NOMO-1 treated with dmso at 0.1 percent for 144 hours (cell line): ENCODE measurements around the gene YIPF3.

Source experiments
- DNase-seq: peaks from one replicate; lab custom pipeline; 2025; ENCODE audit not compliant: unreplicated experiment; lab: John Stamatoyannopoulos, UW

YIPF3 gene

DNA sequence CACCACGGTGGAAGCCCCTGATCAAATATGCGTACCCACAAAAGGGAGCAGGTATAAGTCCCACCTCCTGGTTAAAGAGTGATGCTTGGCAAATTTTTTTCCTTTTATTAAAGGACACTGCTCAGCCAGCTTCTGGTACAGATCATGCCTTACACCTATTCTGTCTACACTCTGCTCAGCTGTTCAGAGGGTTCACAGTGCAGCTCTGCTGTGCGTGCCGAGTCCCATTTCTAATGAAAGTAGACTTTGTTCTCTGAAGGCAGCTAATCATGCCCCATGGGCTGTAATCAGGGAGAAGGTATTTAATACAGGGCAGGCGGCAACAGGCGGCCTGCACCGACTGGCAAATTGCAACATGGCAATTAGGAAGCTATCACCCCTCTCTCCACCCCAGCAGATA lies 22.9 kb downstream of the YIPF3 start:
- DNase-seq: no peak

DNA sequence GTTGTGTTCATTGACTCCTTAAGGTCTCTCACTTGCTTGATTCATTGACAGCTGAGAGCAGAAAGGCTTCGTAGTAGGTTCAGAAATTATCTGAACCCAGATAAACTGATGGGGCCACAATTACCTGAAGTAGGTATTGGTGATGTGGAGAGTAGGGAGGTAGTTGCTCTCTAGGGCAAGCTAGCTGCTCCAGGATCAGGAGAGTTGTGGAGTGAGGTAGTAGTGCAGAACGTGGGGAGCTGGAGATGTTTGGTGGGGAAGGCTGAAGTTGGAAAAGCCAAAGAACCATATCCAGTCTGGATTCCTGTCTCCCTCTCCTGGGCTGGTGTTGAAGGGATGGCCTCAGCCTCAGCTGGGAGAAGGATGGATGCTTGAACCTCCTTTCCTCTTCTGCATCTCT lies 23.5 kb downstream of the YIPF3 start:
- DNase-seq: no peak

GRCh38 chr6:43492673-43493072 lies 24.1 kb downstream of the YIPF3 start:
- DNase-seq: no peak

DNA sequence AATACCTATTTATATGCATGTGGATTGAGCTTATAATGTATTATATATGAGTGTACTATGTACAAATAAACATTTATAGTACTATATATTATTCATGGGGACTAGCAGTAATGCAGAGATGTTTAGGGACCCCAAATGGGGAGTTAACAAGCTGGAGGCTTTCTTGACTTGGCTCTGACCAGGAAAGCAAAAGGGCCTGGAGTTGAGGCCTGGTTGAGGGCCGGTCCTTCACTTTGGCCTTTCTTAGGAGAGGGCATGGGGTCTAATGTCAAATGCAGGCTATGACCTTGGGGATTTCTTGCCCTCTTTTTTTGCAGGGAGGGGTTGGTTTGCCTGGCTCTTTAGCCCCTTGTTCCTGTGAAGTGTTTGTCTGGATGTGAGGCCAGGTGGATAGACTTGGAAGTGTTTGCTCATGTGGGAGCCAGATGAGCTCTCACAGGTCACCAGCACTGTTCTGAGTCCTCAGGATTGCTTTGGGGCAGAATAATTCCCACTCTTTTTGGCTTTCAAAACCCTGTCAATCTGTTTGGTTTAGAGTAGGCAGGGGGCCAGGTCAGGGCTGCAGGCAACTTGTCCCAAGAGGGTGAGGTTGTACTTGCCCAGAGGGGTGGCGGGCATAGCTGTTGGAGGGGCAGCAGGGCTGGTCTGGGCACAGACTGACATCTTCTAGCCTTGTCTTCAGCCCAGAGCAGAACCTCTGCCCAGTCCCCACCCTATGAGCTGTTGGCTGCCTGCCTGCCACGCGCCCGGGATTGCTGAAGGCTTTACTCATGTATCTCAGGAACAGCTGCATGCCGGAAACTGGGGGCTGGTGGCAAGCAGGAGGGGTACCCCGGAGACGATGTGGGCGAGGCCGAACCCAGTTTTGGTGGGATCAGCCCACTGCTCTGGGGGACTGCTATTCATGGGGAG lies 24.7 kb downstream of the YIPF3 start:
- DNase-seq: no peak

- no peak for DNase-seq
Measured at GRCh38 chr6:43490523-43490939, 26.2 kb downstream of the YIPF3 start.

- DNase-seq: no peak
Measured at GRCh38 chr6:43489277-43490072, 27.3 kb downstream of the YIPF3 start.

- no peak for DNase-seq
Measured at GRCh38 chr6:43488667-43489276, 28.0 kb downstream of the YIPF3 start.

- DNase-seq: no peak
Measured at GRCh38 chr6:43481591-43482236, 35.0 kb downstream of the YIPF3 start.

DNA sequence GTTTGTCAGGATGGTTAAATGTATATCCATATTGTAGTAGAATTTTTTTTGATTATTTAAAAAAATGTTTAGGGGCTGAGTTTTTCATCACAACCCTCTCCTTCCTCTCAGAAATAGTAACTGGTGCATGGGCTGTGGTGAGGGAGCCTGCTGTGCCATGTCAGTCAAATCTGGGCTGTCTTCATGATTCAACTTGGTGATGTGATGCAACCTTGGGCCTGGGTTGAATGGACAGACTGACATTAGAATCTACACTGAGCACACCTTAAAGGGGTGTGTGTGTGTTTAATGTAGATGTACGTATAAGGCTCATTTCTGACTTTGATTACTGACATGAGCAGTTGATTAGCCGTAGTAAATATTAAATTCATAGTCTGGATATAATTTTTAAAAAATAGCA lies 35.7 kb downstream of the YIPF3 start:
- no peak for DNase-seq

DNA sequence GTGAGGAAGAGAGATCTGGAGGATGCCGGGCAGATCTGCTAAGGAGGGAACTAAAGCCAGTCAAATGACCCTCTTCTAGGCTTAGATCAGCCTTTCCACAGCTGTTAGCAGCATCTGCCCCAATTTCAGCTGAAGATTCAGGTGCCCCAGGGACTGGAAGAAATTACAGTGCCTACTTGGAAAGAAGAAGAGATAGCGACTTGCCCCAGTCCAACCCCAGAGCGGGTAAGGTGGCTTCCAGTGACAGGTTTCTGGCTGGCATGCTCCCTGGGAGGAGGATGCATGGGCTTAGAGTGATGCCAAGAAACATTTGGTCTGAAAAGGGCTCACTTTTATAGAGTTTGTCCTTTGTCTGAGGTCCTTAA lies 38.7 kb downstream of the YIPF3 start:
- peak; percentile 5 for DNase-seq

GRCh38 chr6:43477235-43478007 lies 39.3 kb downstream of the YIPF3 start, which contains the start of gene TJAP1:
Gene TJAP1, plus strand, starts transcription at chr6:43477570. Its CDS starts 21,432 bp downstream, at chr6:43499002.
- DNase-seq: peak; percentile 69

DNA sequence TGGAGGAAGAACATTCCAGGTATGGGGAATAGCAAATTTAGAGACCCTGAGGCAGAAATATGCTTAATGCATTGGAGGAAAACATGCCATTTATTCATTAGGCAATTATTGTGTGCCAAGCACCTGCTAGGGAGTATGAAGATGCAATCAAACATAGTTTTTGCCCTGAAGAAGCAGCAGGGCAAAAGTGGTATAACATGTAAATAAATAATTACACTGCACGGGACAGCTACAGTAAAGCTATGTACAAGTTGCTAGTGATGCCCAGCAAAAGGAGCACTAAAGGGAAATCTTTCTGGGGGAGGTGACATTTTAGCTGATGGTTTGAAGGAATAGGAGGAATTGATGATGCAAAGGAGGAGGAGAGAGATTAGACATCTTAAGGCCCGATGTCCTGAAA lies 40.0 kb downstream of the YIPF3 start:
- no peak for DNase-seq

DNA sequence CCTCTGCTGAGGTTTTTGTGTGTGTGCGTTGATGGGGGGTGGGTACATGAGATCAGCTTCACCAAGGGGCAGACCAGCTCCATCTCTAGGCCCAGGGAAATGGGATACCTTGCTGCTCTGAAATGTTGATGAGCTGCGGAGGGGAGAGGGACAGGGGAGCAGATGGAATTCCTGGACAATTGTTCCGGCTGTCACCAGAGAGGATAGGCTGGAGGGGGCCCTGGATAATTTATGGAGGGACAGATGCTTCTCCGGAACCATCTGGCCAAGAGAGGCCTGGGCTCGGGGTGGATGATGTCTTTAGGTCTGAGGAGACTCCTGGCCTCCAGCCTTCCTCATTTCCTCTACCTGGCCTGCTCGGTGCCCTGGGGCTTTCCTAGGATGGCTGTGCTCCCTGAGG lies 41.2 kb downstream of the YIPF3 start:
- DNase-seq: no peak

- no peak for DNase-seq
Measured at GRCh38 chr6:43472515-43472914, 44.2 kb downstream of the YIPF3 start.

- no peak for DNase-seq
Measured at GRCh38 chr6:43471399-43471798, 45.3 kb downstream of the YIPF3 start.

DNA sequence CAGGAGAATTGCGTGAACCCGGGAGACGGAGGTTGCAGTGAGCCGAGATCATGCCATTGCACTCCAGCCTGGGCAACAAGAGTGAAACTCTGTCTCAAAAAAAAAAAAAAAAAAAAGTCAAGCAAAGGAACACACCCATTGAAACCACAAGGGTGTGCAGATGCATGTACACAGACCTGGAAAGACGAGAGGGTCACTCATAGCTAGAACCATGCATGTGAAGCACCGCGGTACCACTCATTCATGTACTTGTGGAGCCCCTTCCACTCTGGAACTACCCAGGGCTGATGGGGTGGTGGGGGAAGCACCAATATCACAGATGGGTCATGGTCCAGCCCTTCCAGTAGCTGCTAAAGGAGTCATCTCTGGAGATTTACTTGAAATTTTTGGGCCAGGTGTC lies 46.8 kb downstream of the YIPF3 start:
- DNase-seq: no peak

DNA sequence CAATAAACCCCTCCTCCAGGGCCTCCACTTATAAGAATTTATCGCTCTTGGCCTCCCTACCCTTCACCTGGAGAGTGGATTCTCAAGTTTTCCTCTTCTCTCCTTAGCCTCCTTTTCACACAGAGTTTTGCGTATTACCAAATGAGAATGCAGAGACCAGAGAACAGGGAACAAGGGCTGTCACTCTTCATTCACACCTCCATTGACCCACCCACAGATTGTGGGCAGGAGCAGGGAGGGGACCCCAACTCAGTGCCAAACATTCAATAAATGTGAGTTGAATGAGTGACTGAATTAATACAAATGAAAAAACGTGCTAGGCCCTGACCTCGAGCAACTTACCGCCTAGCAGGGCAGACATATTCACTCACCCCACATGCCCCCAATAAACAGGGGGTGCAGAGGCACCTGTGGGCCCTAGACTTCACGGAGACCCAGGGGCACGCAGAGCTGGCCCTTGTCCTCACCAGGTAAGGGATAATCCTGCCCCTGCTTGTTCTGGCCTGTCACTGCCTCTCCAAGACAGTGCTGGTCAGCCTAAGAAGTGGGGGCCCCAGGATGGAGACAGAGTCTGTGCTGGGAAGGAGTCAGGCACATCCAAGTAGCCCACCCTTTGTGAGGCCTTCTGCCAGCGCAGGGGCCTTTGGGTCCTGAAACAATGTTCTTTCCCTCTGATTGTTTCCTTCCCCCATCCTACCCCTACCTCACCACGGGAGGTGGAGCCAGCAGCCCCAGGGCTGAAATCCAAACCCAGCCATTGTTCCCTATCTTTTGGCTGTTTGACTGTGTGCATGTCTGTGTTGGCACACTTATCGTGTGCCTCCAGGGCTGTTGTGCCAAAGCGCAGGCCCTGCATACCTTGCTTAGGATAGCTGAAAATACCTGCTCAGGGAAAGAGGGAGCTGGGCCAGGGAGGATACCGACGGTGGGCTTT lies 47.7 kb downstream of the YIPF3 start:
- DNase-seq: no peak

DNA sequence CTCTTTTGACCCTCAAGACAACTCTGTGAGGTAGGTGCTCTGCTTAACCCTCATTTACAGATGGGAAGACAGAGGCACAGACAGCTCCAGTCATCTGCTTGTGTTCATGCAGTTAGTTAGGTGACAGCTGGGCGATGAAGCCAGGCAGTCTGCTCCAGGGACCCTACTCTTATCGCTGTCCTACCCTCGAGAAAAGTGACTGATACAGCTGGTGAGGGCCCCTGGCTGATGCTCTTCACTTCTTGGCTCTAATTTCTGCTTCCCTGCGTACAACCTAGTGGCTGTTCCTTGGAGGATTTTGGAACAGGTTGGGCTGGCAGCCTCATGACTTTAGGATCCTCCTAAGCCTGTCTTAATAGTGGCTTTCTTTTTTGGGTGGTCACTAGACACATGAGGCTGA lies 48.5 kb downstream of the YIPF3 start:
- DNase-seq: no peak

- no peak for DNase-seq
Measured at GRCh38 chr6:43467752-43468151, 49.0 kb downstream of the YIPF3 start.
